DND-41 (cell line): Measurements from ENCODE around the gene SLC6A17.

Experiments
- ATAC-seq: fragments of 200-7000 bp; cut with Tn5 transposase; 3 replicates; pipeline ENCODE4 v1.9.1; 2021; ENCODE audit warnings: low read depth; ENCODE audit not compliant: insufficient read depth
- DNase-seq: peaks from one replicate; pipeline ENCODE4 v3.0.0-alpha.2; 2020
- H2AFZ ChIP-seq: 2 replicates; pipeline ENCODE4 v1.6.0; 2012; ENCODE audit warnings: low read depth, low read length
- H3K27ac ChIP-seq: 2 replicates; pipeline ENCODE4 v1.5.1; 2012; ENCODE audit warnings: low read length, inconsistent platforms
- H3K27me3 ChIP-seq: fragments of 200-600 bp; sonication (generic); 2 replicates; pipeline ENCODE4 v1.6.0; 2012; ENCODE audit warnings: low read length, mild to moderate bottlenecking, inconsistent platforms; ENCODE audit not compliant: insufficient read depth, poor library complexity
- H3K36me3 ChIP-seq: 2 replicates; pipeline ENCODE4 v1.5.1; 2012; ENCODE audit warnings: low read length, inconsistent platforms; ENCODE audit not compliant: insufficient read depth
- H3K4me1 ChIP-seq: 2 replicates; pipeline ENCODE4 v1.5.1; 2012; ENCODE audit warnings: mild to moderate bottlenecking, low read length; ENCODE audit not compliant: insufficient read depth
- H3K4me2 ChIP-seq: 2 replicates; pipeline ENCODE4 v1.6.0; 2012; ENCODE audit warnings: mild to moderate bottlenecking, moderate library complexity, low read length, inconsistent platforms; ENCODE audit not compliant: insufficient read depth
- H3K4me3 ChIP-seq, 2 experiments: fragments of 200-600 bp in 1 of 2; shearing (Covaris generic) in 1 of 2; 2 replicates each; pipeline ENCODE4 v1.5.1; 2012 to 2016; ENCODE audit warnings: inconsistent platforms in 2 of 2, low read length in 2 of 2, mild to moderate bottlenecking in 2 of 2, low read depth in 1 of 2, moderate library complexity in 1 of 2
- H3K79me2 ChIP-seq: 2 replicates; pipeline ENCODE4 v1.6.0; 2012; ENCODE audit warnings: low read length, inconsistent platforms; ENCODE audit not compliant: insufficient read depth
- H3K9ac ChIP-seq: 2 replicates; pipeline ENCODE4 v1.6.0; 2012; ENCODE audit warnings: low read depth, mild to moderate bottlenecking, inconsistent platforms, low read length, moderate library complexity
- H3K9me3 ChIP-seq: 2 replicates; pipeline ENCODE4 v1.5.1; 2012; ENCODE audit warnings: low read length, moderate library complexity, mild to moderate bottlenecking, inconsistent platforms; ENCODE audit not compliant: insufficient read depth, severe bottlenecking
- H4K20me1 ChIP-seq: 2 replicates; pipeline ENCODE4 v1.6.0; 2012; ENCODE audit warnings: low read length; ENCODE audit not compliant: insufficient read depth
- EZH2 ChIP-seq: IDR thresholded peaks from 3 replicates; pipeline ENCODE4 v1.6.1; 2012; ENCODE audit warnings: borderline replicate concordance, low read depth, mild to moderate bottlenecking, moderate library complexity, low read length, inconsistent platforms; ENCODE audit not compliant: severe bottlenecking
- TF ChIP-seq, protein P1 (sequence below): IDR thresholded peaks from 2 replicates; pipeline ENCODE4 v1.5.1; 2012; ENCODE audit warnings: borderline replicate concordance, low read length, moderate library complexity, mild to moderate bottlenecking; ENCODE audit not compliant: poor library complexity, severe bottlenecking; ENCODE audit errors: extremely low read depth

The SLC6A17 gene

GRCh38 chr1:110200190-110200589 lies 49.9 kb downstream of the SLC6A17 start:
- no peaks in the 10 kb centered on the region for H3K79me2 ChIP-seq
- H2AFZ ChIP-seq, result no peak overlapping the region
- no peak for DNase-seq
- ATAC-seq, result no peak
- H3K27ac ChIP-seq, result no peak overlapping the region
- no peak for TF ChIP-seq EZH2
- TF ChIP-seq, protein P1, sequence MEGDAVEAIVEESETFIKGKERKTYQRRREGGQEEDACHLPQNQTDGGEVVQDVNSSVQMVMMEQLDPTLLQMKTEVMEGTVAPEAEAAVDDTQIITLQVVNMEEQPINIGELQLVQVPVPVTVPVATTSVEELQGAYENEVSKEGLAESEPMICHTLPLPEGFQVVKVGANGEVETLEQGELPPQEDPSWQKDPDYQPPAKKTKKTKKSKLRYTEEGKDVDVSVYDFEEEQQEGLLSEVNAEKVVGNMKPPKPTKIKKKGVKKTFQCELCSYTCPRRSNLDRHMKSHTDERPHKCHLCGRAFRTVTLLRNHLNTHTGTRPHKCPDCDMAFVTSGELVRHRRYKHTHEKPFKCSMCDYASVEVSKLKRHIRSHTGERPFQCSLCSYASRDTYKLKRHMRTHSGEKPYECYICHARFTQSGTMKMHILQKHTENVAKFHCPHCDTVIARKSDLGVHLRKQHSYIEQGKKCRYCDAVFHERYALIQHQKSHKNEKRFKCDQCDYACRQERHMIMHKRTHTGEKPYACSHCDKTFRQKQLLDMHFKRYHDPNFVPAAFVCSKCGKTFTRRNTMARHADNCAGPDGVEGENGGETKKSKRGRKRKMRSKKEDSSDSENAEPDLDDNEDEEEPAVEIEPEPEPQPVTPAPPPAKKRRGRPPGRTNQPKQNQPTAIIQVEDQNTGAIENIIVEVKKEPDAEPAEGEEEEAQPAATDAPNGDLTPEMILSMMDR, result no peak
- H3K4me1 ChIP-seq, result peaks cover 10% of the 10 kb centered on the region
- H3K9me3 ChIP-seq, result no peaks in the 10 kb centered on the region
- H3K9ac ChIP-seq, result no peak overlapping the region
- no peaks in the 10 kb centered on the region for H3K27me3 ChIP-seq
- H4K20me1 ChIP-seq, result no peaks in the 10 kb centered on the region
- H3K36me3 ChIP-seq, result no peaks in the 10 kb centered on the region
- H3K4me2 ChIP-seq, result no peak overlapping the region
- H3K4me3 ChIP-seq, result no peak overlapping the region

DNA sequence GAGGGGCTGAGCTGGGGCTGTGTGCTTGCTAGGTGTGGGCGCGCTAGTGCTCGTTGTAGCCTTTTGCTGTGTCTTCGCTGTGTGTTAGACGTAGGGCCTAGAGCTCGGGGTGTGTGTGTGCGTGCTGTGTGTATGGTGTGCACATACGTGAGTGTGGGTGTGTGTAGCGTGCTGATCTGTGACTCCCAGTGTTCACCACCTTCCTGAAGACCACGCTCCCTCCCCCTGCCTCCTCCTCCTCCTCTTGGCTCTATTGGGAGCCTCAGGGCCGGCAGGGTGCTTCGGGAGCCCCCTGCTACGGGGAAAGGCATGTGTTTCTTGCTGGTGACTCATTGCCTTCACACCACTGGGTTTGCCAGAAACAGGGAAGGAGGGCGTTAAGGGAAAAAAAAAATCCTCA lies 50.4 kb downstream of the SLC6A17 start:
- Histone ChIP-seq H3K4me1 (peaks cover 10% of the 10 kb centered on the region), H3K27ac (no peak overlapping the region), H3K9ac (no peak overlapping the region), H3K9me3 (no peaks in the 10 kb centered on the region), H4K20me1 (no peaks in the 10 kb centered on the region), H2AFZ (no peak overlapping the region), H3K27me3 (no peaks in the 10 kb centered on the region), H3K79me2 (no peaks in the 10 kb centered on the region), H3K4me2 (no peak overlapping the region), H3K36me3 (no peaks in the 10 kb centered on the region), H3K4me3 (no peak overlapping the region)
- DNase-seq, result no peak
- TF ChIP-seq, protein P1, result no peak
- TF ChIP-seq EZH2, result no peak
- no peak for ATAC-seq

GRCh38 chr1:110201157-110201825 lies 51.0 kb downstream of the SLC6A17 start:
- H3K4me2 ChIP-seq, result no peak overlapping the region
- no peak overlapping the region for H3K4me3 ChIP-seq
- TF ChIP-seq, protein P1, result no peak
- TF ChIP-seq EZH2, result no peak
- no peaks in the 10 kb centered on the region for H3K9me3 ChIP-seq
- no peak overlapping the region for H3K9ac ChIP-seq
- no peaks in the 10 kb centered on the region for H3K79me2 ChIP-seq
- no peaks in the 10 kb centered on the region for H3K27me3 ChIP-seq
- no peak overlapping the region for H3K27ac ChIP-seq
- no peak for ATAC-seq
- DNase-seq, result no peak
- no peaks in the 10 kb centered on the region for H4K20me1 ChIP-seq
- no peaks in the 10 kb centered on the region for H3K36me3 ChIP-seq
- H3K4me1 ChIP-seq, result peaks cover 10% of the 10 kb centered on the region
- H2AFZ ChIP-seq, result no peak overlapping the region
